Left cardiac atrium (tissue), 4 donors: Measurements from ENCODE around the gene TEKT2. TPM values are rescaled to one million over a fixed set of nuclear protein-coding genes. Genes with fewer than 3 reads are reported as not detected.

ENCODE experiments used
- ATAC-seq, 2 donors: fragments of 200-7000 bp; cut with Tn5 transposase; one replicate each; pipeline ENCODE4 v1.9.1; 2020; ENCODE audit warnings: mild to moderate bottlenecking in 2 of 2, moderate library complexity in 2 of 2
- DNase-seq: peaks from one replicate; pipeline ENCODE4 v3.0.0-alpha.2; 2020
- intact Hi-C, 2 donors: fragments of 100-400 bp; cut with DNase I; formaldehyde crosslinking; loops; one replicate each; pipeline versions ENCODE4 v1.14.1 to v1.15.1; 2022 to 2023
- total RNA-seq, 2 donors: library from RNA; stranded (reverse); fragmentation: NEBNext Ultra II Directional; extraction: Animal tissue kit (Norgen Biotek cat#: 25700); gene quantifications; one replicate each; pipeline ENCODE4 v1.2.1, GENCODE V29; 2021
- donor health status: DM: no; HTN: yes; CAD: no.
- donor health status: DM: no; HTN: yes; CAD: no; lungs with severe emphysema.
- donor health status: DM: yes; HTN: yes; CAD: no.
- donor health status: Dilated cardiomyopathy.

TEKT2 gene
- total RNA-seq, 2 donors from 2014 or later = 0.27 TPM; not detected in 1

DNA sequence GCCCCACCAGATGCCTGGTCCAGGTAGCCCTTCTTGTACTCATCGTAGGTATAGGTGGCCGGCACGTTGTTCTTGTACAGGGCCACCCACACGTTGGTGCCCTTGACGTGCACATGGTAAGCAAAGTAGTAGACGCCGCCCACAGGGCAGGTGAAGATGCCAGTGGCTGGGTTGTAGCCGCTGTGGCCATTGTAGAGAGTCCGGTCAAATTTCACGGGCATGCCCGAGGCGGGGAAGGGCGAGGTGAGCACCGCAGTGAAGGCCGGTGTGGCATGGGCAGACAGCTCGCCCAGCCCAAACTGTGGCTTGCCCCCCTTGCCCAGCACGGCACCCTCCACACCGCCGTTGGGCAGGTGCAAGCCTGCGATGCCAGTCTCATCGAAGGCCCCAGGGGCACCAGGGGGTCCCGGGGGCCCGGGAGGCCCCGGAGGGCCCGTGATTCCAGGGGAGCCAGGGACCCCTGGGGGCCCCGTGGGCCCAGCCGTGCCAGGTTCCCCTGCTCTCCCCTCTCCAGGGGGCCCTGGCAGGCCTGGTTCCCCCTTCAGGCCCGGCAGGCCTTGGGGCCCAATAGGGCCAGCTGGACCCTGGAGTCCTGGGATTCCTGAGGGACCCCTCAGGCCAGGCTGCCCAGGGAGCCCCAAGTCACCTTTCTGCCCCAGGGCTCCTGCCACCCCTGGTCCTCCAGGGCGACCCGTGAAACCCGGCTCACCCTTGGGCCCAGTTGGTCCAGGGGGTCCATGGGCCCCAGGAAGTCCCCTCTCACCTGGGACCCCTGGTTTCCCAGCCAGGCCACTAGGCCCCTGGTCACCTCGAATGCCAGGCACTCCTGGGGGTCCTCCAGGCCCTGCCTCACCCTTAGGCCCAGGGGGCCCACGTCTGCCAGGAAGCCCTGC is 14.0 kb downstream of the TEKT2 start:
- ATAC-seq = no peak
- no peak for DNase-seq
- intact Hi-C loops = loop anchor here (2.0 to 10.0 kb wide), 2 partner anchors 323 to 327 kb away; no protein-coding TSS in a partner anchor

DNA sequence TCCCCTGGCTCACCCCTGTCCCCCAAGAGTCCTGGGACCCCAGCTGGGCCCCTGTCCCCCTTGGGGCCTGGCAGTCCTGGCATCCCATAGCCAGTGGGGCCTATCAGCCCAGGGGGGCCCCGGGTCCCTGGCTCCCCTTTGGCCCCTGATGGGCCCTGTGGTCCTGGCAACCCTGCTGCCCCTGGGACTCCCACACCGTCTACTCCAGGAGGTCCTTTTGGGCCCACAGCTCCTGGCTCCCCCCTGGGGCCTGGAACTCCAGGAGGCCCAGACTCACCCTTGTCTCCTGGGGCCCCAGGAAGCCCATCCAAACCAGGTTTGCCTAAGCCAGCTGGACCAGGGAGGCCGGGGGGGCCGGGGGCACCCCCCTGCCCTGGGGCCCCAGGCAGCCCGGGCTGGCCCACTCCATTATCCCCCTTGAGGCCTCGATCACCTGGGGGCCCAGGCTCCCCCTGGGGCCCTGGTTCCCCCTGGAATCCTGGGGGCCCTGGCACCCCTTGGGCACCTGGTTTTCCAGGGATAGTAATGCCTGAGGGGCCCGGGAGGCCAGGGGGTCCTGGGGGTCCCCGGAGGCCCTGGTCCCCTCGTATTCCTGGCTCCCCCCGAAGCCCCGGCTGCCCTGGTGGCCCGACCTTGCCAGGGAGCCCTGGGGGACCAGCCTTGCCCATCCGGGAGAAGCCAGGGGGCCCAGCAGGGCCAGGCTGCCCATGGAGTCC is 14.9 kb downstream of the TEKT2 start:
- ATAC-seq (no peak), DNase-seq (no peak)
- intact Hi-C loops = loop anchor here (2.0 to 10.0 kb wide), 2 partner anchors 322 to 326 kb away; no protein-coding TSS in a partner anchor

DNA sequence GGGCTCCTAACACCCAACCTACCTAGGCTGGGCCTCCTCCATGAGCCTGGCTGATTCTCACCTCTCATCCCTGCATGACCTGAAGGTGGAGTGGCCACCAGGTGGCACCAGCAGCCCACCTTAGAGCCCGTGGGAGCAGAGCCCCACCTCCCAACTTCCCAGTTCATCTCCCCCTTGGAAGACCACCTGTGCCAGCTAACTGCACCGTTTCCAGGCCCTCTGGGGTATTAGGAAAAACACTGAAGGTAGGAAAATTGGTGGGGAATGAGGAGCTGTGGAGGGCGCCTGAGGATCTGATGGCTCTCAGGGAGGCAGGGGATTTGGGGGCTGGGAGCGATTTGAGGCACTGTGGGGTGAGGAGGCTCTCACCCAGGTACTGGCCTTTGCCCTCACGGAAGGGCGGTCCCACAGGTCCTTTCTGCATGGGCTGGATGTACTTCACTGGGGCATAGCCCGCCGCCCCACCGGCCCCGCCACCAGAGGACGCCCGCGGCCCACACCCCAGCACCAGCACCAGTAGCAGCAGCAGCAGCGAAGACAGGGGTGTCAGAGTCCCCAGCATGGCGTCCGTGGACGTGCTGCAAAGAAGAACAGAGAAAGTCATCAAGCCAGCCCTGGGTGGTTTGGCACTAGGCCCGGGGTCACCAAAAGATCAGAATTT is 15.9 kb downstream of the TEKT2 start:
- peak; percentile 83 to 91 for ATAC-seq

GRCh38 chr1:36100376-36100775 is 16.5 kb downstream of the TEKT2 start:
- no peak for ATAC-seq
- DNase-seq = no peak
- intact Hi-C loops = loop anchor here in 1 of 2 donors (2.0 kb wide), 2 partner anchors 34 to 88 kb away; no protein-coding TSS in a partner anchor

More for the DNA sequence above, 15.9 kb downstream of the TEKT2 start:
- DNase-seq = peak; percentile 81
- intact Hi-C loops = loop anchor here (2.0 to 10.0 kb wide), 4 partner anchors 35 to 325 kb away; no protein-coding TSS in a partner anchor

- ATAC-seq (no peak), DNase-seq (no peak)
- intact Hi-C loops = loop anchor here in 1 of 2 donors (2.0 kb wide), 2 partner anchors 33 to 87 kb away; no protein-coding TSS in a partner anchor
Observed at GRCh38 chr1:36101546-36101945, 17.7 kb downstream of the TEKT2 start.

GRCh38 chr1:36106269-36106668 is 22.4 kb downstream of the TEKT2 start:
- intact Hi-C loops = no loop called here
- ATAC-seq (no peak), DNase-seq (no peak)

DNA sequence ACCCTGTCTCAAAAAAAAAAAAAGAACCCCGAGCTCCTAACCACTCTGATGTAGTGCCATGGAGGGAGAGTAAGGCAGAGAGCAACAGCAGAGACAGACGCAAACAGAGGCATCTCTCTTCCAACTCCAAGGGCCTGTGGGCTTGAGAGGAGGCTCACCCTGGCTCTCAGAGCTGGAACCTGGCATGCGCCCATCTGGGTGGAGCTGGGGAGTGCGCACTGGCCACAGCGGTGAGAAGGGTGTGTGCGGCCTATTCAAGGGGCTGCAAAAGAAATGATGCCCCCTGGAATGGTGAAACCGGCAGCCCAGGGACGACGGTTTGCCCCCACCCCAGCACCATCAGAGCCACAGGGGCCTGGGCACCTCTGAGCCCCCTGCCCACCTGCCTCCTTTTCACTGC is 23.5 kb downstream of the TEKT2 start:
- no peak for DNase-seq

GRCh38 chr1:36108314-36108713 is 24.4 kb downstream of the TEKT2 start:
- intact Hi-C loops = no loop called here
- ATAC-seq (no peak), DNase-seq (no peak)

More for the DNA sequence above, 23.5 kb downstream of the TEKT2 start:
- intact Hi-C loops = no loop called here
- ATAC-seq = no peak

GRCh38 chr1:36109041-36109679 is 25.3 kb downstream of the TEKT2 start:
- DNase-seq = no peak
- ATAC-seq = no peak
- intact Hi-C loops = no loop called here

GRCh38 chr1:36111151-36111550 is 27.3 kb downstream of the TEKT2 start:
- intact Hi-C loops = no loop called here
- ATAC-seq (no peak), DNase-seq (no peak)

- intact Hi-C loops = no loop called here
- DNase-seq (no peak), ATAC-seq (no peak)
Observed at GRCh38 chr1:36112823-36113222, 28.9 kb downstream of the TEKT2 start.

DNA sequence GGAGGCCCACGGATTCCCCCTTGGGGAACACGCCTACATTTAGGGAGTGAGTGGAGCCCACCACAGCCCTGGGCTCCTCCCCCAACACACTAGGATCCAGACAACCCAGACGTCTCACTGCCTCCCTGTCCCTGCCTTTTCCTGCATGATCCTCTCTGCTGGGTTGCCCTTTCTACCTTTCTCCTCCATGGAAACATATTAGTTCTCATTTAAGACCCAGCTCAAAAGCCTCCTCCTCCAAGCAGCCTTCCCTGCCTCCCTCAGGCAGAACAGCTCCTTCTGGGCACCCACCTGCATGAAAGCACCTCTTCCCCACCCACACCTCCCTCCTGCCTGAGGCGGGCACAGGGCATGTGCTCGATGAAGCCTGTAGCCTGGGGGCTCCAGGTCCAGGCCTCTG is 30.5 kb downstream of the TEKT2 start:
- ATAC-seq = no peak
- intact Hi-C loops = no loop called here
- DNase-seq = no peak

DNA sequence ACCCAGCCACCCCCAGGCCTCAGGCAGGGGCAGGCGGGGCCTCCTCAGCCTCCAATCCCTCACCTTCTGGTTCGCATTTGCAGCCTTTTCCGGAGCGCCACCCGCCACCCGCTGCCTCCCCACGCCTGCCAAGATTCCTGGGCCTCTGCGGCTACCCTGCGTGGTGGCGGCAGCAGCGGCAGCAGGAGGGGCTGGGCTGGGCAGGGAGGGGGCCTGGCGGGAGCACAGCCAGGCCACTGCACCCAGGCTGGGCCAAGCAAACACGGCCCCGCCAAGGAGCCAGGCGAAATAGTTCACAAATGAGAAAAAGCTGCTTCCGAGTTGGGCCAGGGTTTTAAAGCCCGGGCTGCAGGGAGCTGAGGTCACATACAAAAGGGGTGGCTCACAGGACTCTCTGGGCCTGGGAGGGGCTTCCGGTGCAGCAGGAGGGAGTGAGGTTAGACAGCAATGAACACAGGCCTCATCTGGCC is 31.3 kb downstream of the TEKT2 start:
- ATAC-seq (peak; percentile 69 to 83), DNase-seq (no peak)
- intact Hi-C loops = no loop called here

- ATAC-seq = peak; percentile 23 to 24
- intact Hi-C loops = no loop called here
- DNase-seq = no peak
Observed at GRCh38 chr1:36115931-36116330, 32.0 kb downstream of the TEKT2 start.

DNA sequence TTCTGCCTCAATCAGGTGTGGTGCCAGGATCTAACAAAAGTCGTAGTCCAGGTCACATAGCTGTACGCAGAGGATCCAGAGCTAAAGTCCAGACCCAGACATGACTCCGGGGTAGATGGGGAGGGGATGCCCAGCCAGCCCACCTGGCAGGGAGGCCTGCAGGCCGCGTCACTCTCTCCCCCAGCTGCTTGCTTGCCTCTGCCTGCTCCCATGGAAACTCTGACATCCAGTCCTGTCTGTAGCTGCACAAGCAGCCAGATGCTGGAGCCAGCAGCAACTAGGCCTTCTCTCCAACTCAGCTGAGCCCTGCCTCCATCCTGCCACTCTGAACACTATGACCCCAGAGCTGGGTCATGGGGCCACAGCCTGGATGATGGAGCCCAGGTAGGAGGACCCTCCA is 33.0 kb downstream of the TEKT2 start:
- intact Hi-C loops = no loop called here
- DNase-seq = no peak
- ATAC-seq = no peak

DNA sequence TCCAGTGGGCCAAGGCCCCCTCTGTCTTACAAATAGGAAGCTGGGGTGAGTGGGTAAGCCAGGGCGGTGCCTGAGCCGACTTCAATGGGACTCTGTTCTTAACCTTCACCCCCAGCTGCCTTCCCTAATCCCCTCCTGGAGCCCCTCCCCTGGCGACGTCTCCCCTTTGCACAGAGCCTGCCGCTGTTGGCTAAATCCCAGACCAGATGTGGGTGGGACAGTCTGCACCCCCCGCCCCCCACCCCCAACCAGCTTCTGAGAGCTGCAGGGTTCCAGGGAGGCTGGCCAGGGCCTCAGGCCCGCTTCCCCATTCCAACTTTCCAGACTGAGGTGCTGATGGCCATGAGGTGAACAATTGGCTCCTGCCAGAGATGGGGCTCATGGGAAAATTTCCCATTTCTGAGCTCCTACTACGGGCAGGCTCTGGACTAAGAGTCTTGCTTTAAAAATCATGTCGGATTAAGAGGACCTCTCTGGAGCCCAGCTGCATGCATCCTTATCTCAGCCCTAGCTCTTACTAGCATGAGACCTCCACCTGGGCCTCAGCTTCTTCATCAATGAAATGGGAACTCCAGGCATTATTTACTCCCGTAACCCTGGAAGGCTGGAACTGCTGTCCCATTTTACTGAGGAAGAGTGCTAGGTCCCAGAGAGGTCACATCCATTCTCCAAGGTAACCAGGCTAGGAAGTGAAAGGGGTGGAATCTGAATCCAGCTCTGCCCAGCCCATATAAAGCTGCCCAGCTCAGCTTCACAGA is 34.7 kb downstream of the TEKT2 start:
- ATAC-seq (no peak), DNase-seq (no peak)
- intact Hi-C loops = no loop called here

DNA sequence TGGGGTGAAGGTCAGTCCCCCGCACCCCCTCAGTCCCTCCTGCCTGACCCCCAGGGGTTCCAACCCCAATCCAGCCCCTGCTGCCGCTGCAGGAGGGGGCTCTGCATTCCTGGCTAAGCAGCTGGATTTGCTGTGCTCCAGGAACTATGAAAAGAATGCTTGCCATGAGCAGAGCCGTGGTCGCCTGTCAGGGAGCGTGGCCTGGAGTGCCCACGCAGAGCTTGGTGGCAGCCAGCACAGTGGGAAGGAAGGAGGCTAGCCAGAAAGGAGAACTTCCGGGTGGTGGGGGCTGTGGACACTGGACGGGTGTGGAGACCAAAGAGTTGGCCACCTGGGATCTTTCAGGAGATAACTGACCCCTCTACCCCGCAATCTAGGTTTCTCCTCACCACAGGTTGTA is 35.6 kb downstream of the TEKT2 start:
- intact Hi-C loops = no loop called here
- no peak for DNase-seq
- ATAC-seq = no peak
